ENCODE results near the gene MMP11.

- TF ChIP-seq CTCF (IDR thresholded peaks at IDR 0.05; ENCODE audit: low read depth, low read length, poor library complexity, severe bottlenecking) (no peak), EZH2phosphoT487 (IDR thresholded peaks at IDR 0.05; ENCODE audit: borderline replicate concordance, low read length) (no peak)
Observed at GRCh38 chr22:23806837-23807236, 34.2 kb downstream of the MMP11 start.
